H9 (cell line): ENCODE measurements around the gene CALY. TPM values are rescaled to one million over a fixed set of nuclear protein-coding genes. Genes with fewer than 3 reads are reported as not detected.

ENCODE experiments used
- DNase-seq: peaks from one replicate; pipeline ENCODE4 v3.0.0-alpha.2; 2017
- H2AFZ ChIP-seq: one replicate; pipeline ENCODE4 v1.6.1; 2013; ENCODE audit warnings: mild to moderate bottlenecking, low read length, control low read depth, moderate library complexity
- H2AK5ac ChIP-seq: 2 replicates; pipeline ENCODE4 v1.6.1; 2013; ENCODE audit warnings: low read length, control low read depth, mixed read lengths; ENCODE audit not compliant: insufficient read length
- H2BK120ac ChIP-seq: one replicate; pipeline ENCODE4 v1.6.1; 2013; ENCODE audit warnings: low read depth, mild to moderate bottlenecking, low read length, control low read depth, inconsistent platforms; ENCODE audit not compliant: poor library complexity, severe bottlenecking
- H2BK12ac ChIP-seq: 2 replicates; pipeline ENCODE4 v1.6.1; 2013; ENCODE audit warnings: low read length, control low read depth, mixed read lengths, low read depth; ENCODE audit not compliant: insufficient read length
- H2BK15ac ChIP-seq: 2 replicates; pipeline ENCODE4 v1.6.1; 2013; ENCODE audit warnings: low read depth, low read length, control low read depth
- H2BK20ac ChIP-seq: one replicate; pipeline ENCODE4 v1.6.1; 2013; ENCODE audit warnings: low read depth, mild to moderate bottlenecking, low read length, control low read depth, inconsistent platforms; ENCODE audit not compliant: poor library complexity, severe bottlenecking
- H2BK5ac ChIP-seq: 2 replicates; pipeline ENCODE4 v1.6.1; 2013; ENCODE audit warnings: low read length, control low read depth, mixed read lengths; ENCODE audit not compliant: insufficient read length
- H3K14ac ChIP-seq: 2 replicates; pipeline ENCODE4 v1.6.1; 2013; ENCODE audit warnings: low read length, control low read depth; ENCODE audit not compliant: insufficient read depth
- H3K18ac ChIP-seq: 2 replicates; pipeline ENCODE4 v1.6.1; 2013; ENCODE audit warnings: low read depth, mild to moderate bottlenecking, mixed read lengths, low read length, control low read depth; ENCODE audit not compliant: insufficient read length
- H3K23ac ChIP-seq: 2 replicates; pipeline ENCODE4 v1.6.1; 2013; ENCODE audit warnings: low read length, control low read depth, mixed read lengths, low read depth; ENCODE audit not compliant: insufficient read length
- H3K23me2 ChIP-seq: 2 replicates; pipeline ENCODE4 v1.6.1; 2013; ENCODE audit warnings: low read depth, mild to moderate bottlenecking, mixed read lengths, low read length, control low read depth; ENCODE audit not compliant: insufficient read length, poor library complexity, severe bottlenecking
- H3K27ac ChIP-seq: 2 replicates; pipeline ENCODE4 v1.5.1; 2013; ENCODE audit warnings: low read length, control low read depth, mixed read lengths, low read depth; ENCODE audit not compliant: insufficient read length
- H3K27me3 ChIP-seq: 2 replicates; pipeline ENCODE4 v1.6.1; 2013; ENCODE audit warnings: low read length, control low read depth, inconsistent platforms; ENCODE audit not compliant: insufficient read depth
- H3K4ac ChIP-seq: 2 replicates; pipeline ENCODE4 v1.6.1; 2013; ENCODE audit warnings: low read depth, mild to moderate bottlenecking, control low read depth, inconsistent platforms, low read length, moderate library complexity
- H3K4me1 ChIP-seq: 2 replicates; pipeline ENCODE4 v1.6.1; 2013; ENCODE audit warnings: low read length, control low read depth, inconsistent platforms; ENCODE audit not compliant: insufficient read depth
- H3K4me2 ChIP-seq: 2 replicates; pipeline ENCODE4 v1.6.1; 2013; ENCODE audit warnings: low read length, control low read depth, mixed read lengths; ENCODE audit not compliant: insufficient read length, insufficient read depth
- H3K56ac ChIP-seq: 2 replicates; pipeline ENCODE4 v1.6.1; 2013; ENCODE audit warnings: low read depth, mild to moderate bottlenecking, mixed read lengths, low read length, control low read depth; ENCODE audit not compliant: insufficient read length
- H3K79me1 ChIP-seq: 2 replicates; pipeline ENCODE4 v1.6.1; 2013; ENCODE audit warnings: low read depth, mild to moderate bottlenecking, moderate library complexity, low read length, control low read depth, inconsistent platforms; ENCODE audit not compliant: insufficient read depth, poor library complexity, severe bottlenecking
- H3K79me2 ChIP-seq: 2 replicates; pipeline ENCODE4 v1.6.1; 2013; ENCODE audit warnings: low read length, control low read depth, inconsistent platforms; ENCODE audit not compliant: insufficient read depth
- H3K9ac ChIP-seq: 2 replicates; pipeline ENCODE4 v1.6.1; 2013; ENCODE audit warnings: low read length, control low read depth, mixed read lengths; ENCODE audit not compliant: insufficient read length; ENCODE audit errors: extremely low read depth
- H3K9me3 ChIP-seq: one replicate; pipeline ENCODE4 v1.6.1; 2013; ENCODE audit warnings: low read depth, low read length, inconsistent platforms; ENCODE audit not compliant: control insufficient read depth
- H3T11ph ChIP-seq: one replicate; pipeline ENCODE4 v1.6.1; 2013; ENCODE audit warnings: mild to moderate bottlenecking, low read length, control low read depth, inconsistent platforms
- H4K20me1 ChIP-seq: one replicate; pipeline ENCODE4 v1.6.1; 2013; ENCODE audit not compliant: control insufficient read depth, insufficient read length, insufficient read depth
- H4K5ac ChIP-seq: 2 replicates; pipeline ENCODE4 v1.6.1; 2013; ENCODE audit warnings: low read depth, mild to moderate bottlenecking, mixed read lengths, low read length, control low read depth; ENCODE audit not compliant: insufficient read length
- H4K8ac ChIP-seq: replicated peaks from 2 replicates; pipeline ENCODE4 v1.6.1; 2013; ENCODE audit warnings: low read length, control low read depth, mixed read lengths, low read depth; ENCODE audit not compliant: insufficient read length
- H4K91ac ChIP-seq: 2 replicates; pipeline ENCODE4 v1.6.1; 2013; ENCODE audit warnings: low read depth, mild to moderate bottlenecking, moderate library complexity, mixed read lengths, low read length, control low read depth; ENCODE audit not compliant: insufficient read length
- H3K27ac Mint-ChIP-seq, 3 experiments: 2 replicates in 2 of 3; 3 replicates in 1 of 3; pipeline ENCODE4 v1.8.0; 2020 to 2021; ENCODE audit warnings: mixed read lengths in 3 of 3, mild to moderate bottlenecking in 1 of 3, moderate library complexity in 1 of 3
- H3K27me3 Mint-ChIP-seq: 2 replicates; pipeline ENCODE4 v1.8.0; 2021; ENCODE audit warnings: low read depth, mild to moderate bottlenecking, moderate library complexity, mixed read lengths
- H3K36me3 Mint-ChIP-seq, 3 experiments: 2 replicates in 2 of 3; 3 replicates in 1 of 3; pipeline ENCODE4 v1.8.0; 2020 to 2021; ENCODE audit warnings: low read depth in 3 of 3, mixed read lengths in 3 of 3; ENCODE audit not compliant: insufficient read depth in 1 of 3
- H3K4me1 Mint-ChIP-seq, 2 experiments: 2 replicates each; pipeline ENCODE4 v1.8.0; 2020; ENCODE audit warnings: mixed read lengths in 2 of 2
- H3K4me3 Mint-ChIP-seq, 2 experiments: 2 replicates in 1 of 2; 3 replicates in 1 of 2; pipeline ENCODE4 v1.8.0; 2020 to 2021; ENCODE audit warnings: mild to moderate bottlenecking in 2 of 2, mixed read lengths in 2 of 2, moderate library complexity in 1 of 2
- H3K9me3 Mint-ChIP-seq, 2 experiments: 2 replicates in 1 of 2; 3 replicates in 1 of 2; pipeline ENCODE4 v1.8.0; 2020; ENCODE audit warnings: mild to moderate bottlenecking in 2 of 2, mixed read lengths in 2 of 2, moderate library complexity in 1 of 2
- CTCF ChIP-seq: fragments of 200-600 bp; sonication (generic); conservative IDR thresholded peaks from 3 replicates; pipeline ENCODE4 v1.8.0; 2021; ENCODE audit warnings: antibody characterized with exemption, mild to moderate bottlenecking
- WGBS: extraction: QIAGEN DNeasy Blood & Tissue Kit; methylation state at CpG from one replicate; pipeline ENCODE4 v1.1.7; 2013; ENCODE audit warnings: missing lambda C conversion rate, low lambda C conversion rate, mixed read lengths; ENCODE audit not compliant: insufficient read length; ENCODE audit errors: extremely low coverage; 5-methylcytosine and 5-hydroxymethylcytosine counted together
- total RNA-seq: library from RNA; stranded (reverse); gene quantifications from 2 replicates; pipeline ENCODE4 v1.2.1, GENCODE V29; 2021

CALY gene
- total RNA-seq, 1 experiment from 2014 or later = 2.9 TPM

GRCh38 chr10:133285217-133285616, 51.5 kb downstream of the CALY start:
- H2AK5ac ChIP-seq = no peak overlapping the region
- peaks cover 24 to 77% (median 72%) of the 10 kb centered on the region in 3 experiments; a peak in 6 of 7 replicates for H3K36me3 Mint-ChIP-seq
- no peaks in the 10 kb centered on the region for H3K79me2 ChIP-seq
- H2BK15ac ChIP-seq = no peak overlapping the region
- no peak overlapping the region for H4K5ac ChIP-seq
- H3K56ac ChIP-seq = no peak overlapping the region
- no peak overlapping the region for H3K14ac ChIP-seq
- no peak overlapping the region for H2AFZ ChIP-seq
- no peak for TF ChIP-seq CTCF
- H2BK20ac ChIP-seq = no peak overlapping the region
- H3K27ac Mint-ChIP-seq = no peak overlapping the region
- no peaks in the 10 kb centered on the region for H3K4me1 ChIP-seq
- H3K9me3 Mint-ChIP-seq = no peaks in the 10 kb centered on the region
- H3K4me2 ChIP-seq = no peak overlapping the region
- H3K27me3 ChIP-seq = no peaks in the 10 kb centered on the region
- no peaks in the 10 kb centered on the region for H4K20me1 ChIP-seq
- H3T11ph ChIP-seq = no peak overlapping the region
- H3K9me3 ChIP-seq = no peaks in the 10 kb centered on the region
- no peak for DNase-seq
- no peaks in the 10 kb centered on the region for H3K4me1 Mint-ChIP-seq
- no peak overlapping the region for H3K27ac ChIP-seq
- no peak overlapping the region for H3K23ac ChIP-seq
- no peaks in the 10 kb centered on the region for H3K79me1 ChIP-seq
- no peak overlapping the region for H3K18ac ChIP-seq
- H4K8ac ChIP-seq = no peak overlapping the region
- H2BK120ac ChIP-seq = no peak overlapping the region
- H3K27me3 Mint-ChIP-seq = no peaks in the 10 kb centered on the region
- H2BK12ac ChIP-seq = no peak overlapping the region
- H3K9ac ChIP-seq = no peak overlapping the region
- no CpG with 5 or more reads among the region's 36 CpGs for WGBS
- H4K91ac ChIP-seq = no peak overlapping the region
- no peak overlapping the region for H3K4me3 Mint-ChIP-seq
- no peak overlapping the region for H3K4ac ChIP-seq
- H3K23me2 ChIP-seq = no peaks in the 10 kb centered on the region
- H2BK5ac ChIP-seq = no peak overlapping the region
